H1 (cell line): Measurements from ENCODE around the gene SLC23A2. TPM values are rescaled to one million over a fixed set of nuclear protein-coding genes. Genes with fewer than 3 reads are reported as not detected.

Source experiments
- ASH2L ChIP-seq: fragments of 200-600, 300-600 bp; sonication (generic); IDR thresholded peaks from one replicate; pipeline ENCODE4 v1.7.1; 2017; ENCODE audit warnings: low read length
- ATF3 ChIP-seq: IDR thresholded peaks from 2 replicates; pipeline ENCODE4 v1.6.1; 2011; ENCODE audit warnings: low read depth, mild to moderate bottlenecking, low read length; ENCODE audit not compliant: insufficient read depth
- CBX8 ChIP-seq: fragments of 300-800, 300-1000 bp; sonication (generic); IDR thresholded peaks from 2 replicates; pipeline ENCODE4 v1.7.1; 2016; ENCODE audit warnings: low read depth, low read length, borderline replicate concordance
- RAD21 ChIP-seq, 2 experiments: IDR thresholded peaks in 1 of 2; conservative IDR thresholded peaks in 1 of 2; 2 replicates each; pipeline ENCODE4 v1.6.1; 2011; ENCODE audit warnings: low read depth in 2 of 2, low read length in 2 of 2, improper control_type of control experiment in 1 of 2, inconsistent platforms in 1 of 2, mild to moderate bottlenecking in 1 of 2, moderate library complexity in 1 of 2
- SAP30 ChIP-seq: fragments of 300-600 bp; sonication (generic); IDR thresholded peaks from 2 replicates; pipeline ENCODE4 v1.7.1; 2012; ENCODE audit warnings: low read length, moderate library complexity, mild to moderate bottlenecking, inconsistent platforms; ENCODE audit not compliant: insufficient read depth, insufficient replicate concordance
- ZNF274 ChIP-seq: IDR thresholded peaks from 2 replicates; pipeline ENCODE4 v1.7.0; 2012; ENCODE audit warnings: low read length, borderline replicate concordance; ENCODE audit errors: extremely low read depth
- polyA plus RNA-seq, 7 experiments: library from polyadenylated mRNA; depleted of rRNA in 3 of 7; stranded (reverse) in 5 of 7; unstranded in 2 of 7; fragments of >200 nt in 5 of 7; fragments of 200-250 nt in 2 of 7; gene quantifications; 1 replicate in 5 of 7; 2 replicates in 1 of 7; 4 replicates in 1 of 7; pipeline versions ENCODE4 v1.2.1 to v1.2.3, GENCODE V29; 2011 to 2013; ENCODE audit warnings: missing spikeins in 2 of 7, mixed read lengths in 2 of 7
- total RNA-seq: library from RNA; stranded (reverse); fragmentation: NEBNext Ultra II Directional; extraction: Animal tissue kit (Norgen Biotek cat#: 25700); gene quantifications from 2 replicates; pipeline ENCODE4 v1.2.1, GENCODE V29; 2021

SLC23A2 gene
- total and polyA plus RNA-seq, 2 of the 8 experiments (the other 6 are each of a cell fraction or from before 2014, with no cell fraction given) = 17.0 to 18.6 TPM

- TF ChIP-seq ATF3 (no peak), ZNF274 (no peak), SAP30 (no peak), RAD21 (IDR thresholded peaks at IDR 0.05 in 1 of 2, conservative IDR thresholded peaks at IDR 0.05 in 1 of 2; ENCODE audit: low read depth in 2 of 2, low read length in 2 of 2) (no peak), ASH2L (no peak), CBX8 (no peak)
- TF ChIP-seq, all 59 proteins: peak for 0
Measured at GRCh38 chr20:4809707-4810106, 191.6 kb downstream of the SLC23A2 start (continued).
